GM23338 (cell line): ENCODE measurements around the gene COL6A3.
"Not testable (repeated sequence)": the region's sequence is repeated elsewhere in the genome, so short reads cannot be mapped to it uniquely, and the experiment has no call there.

Source experiments
- CREB1 ChIP-seq: fragments of 250-450 bp; sonication (Bioruptor Pico); IDR thresholded peaks from 2 replicates; pipeline ENCODE4 v1.5.0; 2020; ENCODE audit warnings: low read depth, mild to moderate bottlenecking, moderate library complexity
- EZH2 ChIP-seq: fragments of 200-600 bp; sonication (generic); IDR thresholded peaks from one replicate; pipeline ENCODE4 v1.8.0; 2017; ENCODE audit warnings: antibody characterized with exemption, mild to moderate bottlenecking, low read depth; ENCODE audit not compliant: unreplicated experiment
- JUNB ChIP-seq: IDR thresholded peaks from one replicate; pipeline ENCODE4 v1.6.1; 2016; ENCODE audit warnings: antibody characterized with exemption; ENCODE audit not compliant: unreplicated experiment
- POLR2AphosphoS5 ChIP-seq: IDR thresholded peaks from 2 replicates; pipeline ENCODE4 v1.6.1; 2016; ENCODE audit warnings: antibody characterized with exemption, low read depth
- REST ChIP-seq: IDR thresholded peaks from one replicate; pipeline ENCODE4 v1.6.1; 2018; ENCODE audit warnings: antibody characterized with exemption; ENCODE audit not compliant: unreplicated experiment
- ZNF114 ChIP-seq: fragments of 250-450 bp; sonication (Bioruptor Pico); IDR thresholded peaks from 2 replicates; pipeline ENCODE4 v1.5.0; 2020; ENCODE audit warnings: mild to moderate bottlenecking, moderate library complexity
- TF ChIP-seq, protein P1 (sequence below), 2 experiments: fragments of 200-600 bp in 1 of 2; sonication (generic) in 1 of 2; conservative IDR thresholded peaks; 2 replicates each; pipeline versions ENCODE4 v1.5.1 to v1.6.1; 2016 to 2017; ENCODE audit warnings: antibody characterized with exemption in 2 of 2, low read depth in 2 of 2, mild to moderate bottlenecking in 2 of 2, moderate library complexity in 1 of 2

GRCh38 chr2:237303244-237303643 lies 110.7 kb downstream of the COL6A3 start:
- not testable (repeated sequence) for TF ChIP-seq REST; POLR2AphosphoS5; EZH2; JUNB; ZNF114 (CRISPR knock-in tag); CREB1 (CRISPR knock-in tag)
- TF ChIP-seq, protein P1, sequence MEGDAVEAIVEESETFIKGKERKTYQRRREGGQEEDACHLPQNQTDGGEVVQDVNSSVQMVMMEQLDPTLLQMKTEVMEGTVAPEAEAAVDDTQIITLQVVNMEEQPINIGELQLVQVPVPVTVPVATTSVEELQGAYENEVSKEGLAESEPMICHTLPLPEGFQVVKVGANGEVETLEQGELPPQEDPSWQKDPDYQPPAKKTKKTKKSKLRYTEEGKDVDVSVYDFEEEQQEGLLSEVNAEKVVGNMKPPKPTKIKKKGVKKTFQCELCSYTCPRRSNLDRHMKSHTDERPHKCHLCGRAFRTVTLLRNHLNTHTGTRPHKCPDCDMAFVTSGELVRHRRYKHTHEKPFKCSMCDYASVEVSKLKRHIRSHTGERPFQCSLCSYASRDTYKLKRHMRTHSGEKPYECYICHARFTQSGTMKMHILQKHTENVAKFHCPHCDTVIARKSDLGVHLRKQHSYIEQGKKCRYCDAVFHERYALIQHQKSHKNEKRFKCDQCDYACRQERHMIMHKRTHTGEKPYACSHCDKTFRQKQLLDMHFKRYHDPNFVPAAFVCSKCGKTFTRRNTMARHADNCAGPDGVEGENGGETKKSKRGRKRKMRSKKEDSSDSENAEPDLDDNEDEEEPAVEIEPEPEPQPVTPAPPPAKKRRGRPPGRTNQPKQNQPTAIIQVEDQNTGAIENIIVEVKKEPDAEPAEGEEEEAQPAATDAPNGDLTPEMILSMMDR (conservative IDR thresholded peaks at IDR 0.05; ENCODE audit: low read depth in 2 of 2), result not testable (repeated sequence)
